Measurements from ENCODE around the gene SSU72.

The SSU72 gene

GRCh38 chr1:1610796-1611195 lies 36.1 kb upstream of the SSU72 start:
- no peak for DNase-seq (ENCODE audit: low read depth in 2 of 2)

GRCh38 chr1:1609822-1610485 lies 35.3 kb upstream of the SSU72 start:
- DNase-seq (ENCODE audit: low read depth in 2 of 2): no peak

GRCh38 chr1:1606232-1606631 lies 31.6 kb upstream of the SSU72 start:
- DNase-seq (ENCODE audit: low read depth in 2 of 2): no peak

DNA sequence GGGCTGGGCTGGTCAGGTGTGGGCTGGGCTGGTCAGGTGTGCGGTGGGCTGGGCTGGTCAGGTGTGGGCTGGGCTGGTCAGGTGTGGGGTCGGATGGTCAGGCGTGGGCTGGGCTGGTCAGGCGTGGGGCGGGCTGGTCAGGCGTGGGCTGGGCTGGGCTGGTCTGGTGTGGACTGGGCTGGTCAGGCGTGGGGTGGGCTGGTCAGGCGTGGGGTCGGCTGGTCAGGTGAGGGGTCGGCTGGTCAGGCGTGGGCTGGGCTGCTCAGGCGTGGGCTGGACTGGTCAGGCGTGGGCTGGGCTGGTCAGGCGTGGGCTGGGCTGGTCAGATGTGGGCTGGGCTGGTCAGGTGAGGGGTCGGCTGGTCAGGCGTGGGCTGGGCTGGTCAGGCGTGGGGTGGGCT lies 31.1 kb upstream of the SSU72 start:
- no peak for DNase-seq (ENCODE audit: low read depth in 2 of 2)

- DNase-seq (ENCODE audit: low read depth in 2 of 2): no peak
Observed at GRCh38 chr1:1605034-1605591, 30.4 kb upstream of the SSU72 start.

DNA sequence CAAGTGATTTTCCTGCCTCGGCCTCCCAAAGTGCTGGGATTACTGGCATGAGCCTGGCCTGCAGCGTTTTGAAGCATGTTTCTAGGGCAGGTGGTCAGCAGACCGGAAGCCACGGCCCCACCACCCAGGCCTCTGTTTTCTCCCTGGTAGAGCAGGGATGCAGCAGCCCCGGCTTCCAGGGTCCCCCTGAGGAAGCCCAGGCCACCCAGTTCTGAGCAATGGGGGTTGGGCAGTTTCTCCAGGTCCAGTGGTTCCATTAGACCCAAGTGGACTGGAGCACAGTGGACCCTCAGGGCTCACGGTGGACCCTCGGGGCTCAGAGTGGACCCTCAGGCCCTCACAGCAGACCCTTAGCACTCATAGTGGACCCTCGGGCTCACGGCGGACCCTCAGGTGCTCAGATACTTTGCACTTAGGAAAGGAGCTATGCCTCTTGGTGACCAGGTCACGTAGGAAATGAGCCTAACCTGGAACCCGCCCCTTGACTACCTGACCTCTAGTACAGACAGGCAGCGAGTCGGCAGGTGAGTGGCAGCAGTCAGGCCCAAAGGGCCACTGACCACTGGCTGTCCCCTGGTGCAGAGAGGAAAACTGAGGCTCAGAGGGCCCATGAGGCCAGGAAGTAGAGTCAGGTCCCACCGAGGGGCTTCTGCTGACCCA lies 29.8 kb upstream of the SSU72 start:
- no peak for DNase-seq (ENCODE audit: low read depth in 2 of 2)

DNA sequence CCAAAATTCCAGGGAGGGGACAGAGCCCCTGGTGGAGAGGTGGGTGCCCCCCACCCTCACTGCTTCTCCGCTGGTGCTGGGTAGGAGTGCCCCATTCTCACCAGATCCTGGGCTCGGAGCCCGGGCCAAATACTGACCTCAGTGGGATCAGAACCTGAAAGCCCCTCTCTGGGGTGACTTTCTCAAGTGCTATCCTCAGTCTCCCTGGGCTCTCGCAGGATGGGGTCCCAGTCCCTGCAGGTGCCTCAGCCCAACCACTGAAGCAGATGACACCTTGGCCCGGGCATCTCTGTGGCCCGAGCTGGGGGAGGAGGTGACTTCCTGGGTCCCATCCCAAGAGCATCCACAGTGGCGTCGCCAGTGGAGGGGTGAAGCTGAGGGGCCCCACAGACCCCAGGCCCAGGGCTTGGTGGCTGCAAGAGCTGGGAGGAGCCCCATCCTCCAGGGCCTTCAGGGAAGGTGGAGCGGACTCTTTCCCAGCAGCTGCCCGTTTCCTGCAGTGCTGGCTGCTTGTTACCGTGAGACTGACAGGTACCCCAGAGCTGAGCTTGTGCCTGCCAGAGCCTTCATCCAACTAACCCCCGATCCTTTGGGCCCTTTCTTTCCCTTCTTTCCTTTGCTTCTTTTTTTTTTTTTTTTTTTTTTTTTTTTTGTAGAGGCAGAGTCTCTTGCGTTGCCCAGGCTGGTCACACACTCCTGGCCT lies 29.2 kb upstream of the SSU72 start:
- DNase-seq (ENCODE audit: low read depth in 2 of 2): no peak

DNA sequence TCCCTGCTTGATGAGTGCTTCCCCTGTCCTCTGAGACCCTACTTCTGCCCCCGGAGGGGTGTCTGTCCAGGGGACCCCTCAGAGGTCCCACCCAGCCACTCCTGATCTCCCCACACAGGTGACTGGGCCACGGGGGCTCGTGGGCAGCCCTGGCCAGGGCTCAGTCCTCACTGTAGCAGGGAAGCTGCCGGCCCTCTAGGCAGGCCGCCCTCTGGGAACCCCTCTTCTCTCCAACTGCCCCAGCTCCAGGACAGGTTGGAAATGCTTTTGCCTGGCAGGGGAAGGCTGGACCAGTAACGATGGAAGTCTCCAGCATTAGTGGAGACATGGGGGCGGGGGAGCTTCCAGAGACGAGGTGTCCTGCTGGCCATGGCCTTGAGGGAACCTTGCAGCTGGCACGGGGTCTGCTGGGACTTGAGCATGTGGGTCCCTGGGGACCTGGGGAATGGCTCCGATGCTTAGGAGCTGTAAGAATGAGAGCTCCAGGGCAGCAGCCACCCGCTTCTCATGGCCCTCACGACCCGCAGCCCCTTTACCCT lies 28.4 kb upstream of the SSU72 start:
- DNase-seq (ENCODE audit: low read depth in 2 of 2): no peak

- DNase-seq (ENCODE audit: low read depth in 2 of 2): no peak
Observed at GRCh38 chr1:1602304-1602967, 27.8 kb upstream of the SSU72 start.

DNA sequence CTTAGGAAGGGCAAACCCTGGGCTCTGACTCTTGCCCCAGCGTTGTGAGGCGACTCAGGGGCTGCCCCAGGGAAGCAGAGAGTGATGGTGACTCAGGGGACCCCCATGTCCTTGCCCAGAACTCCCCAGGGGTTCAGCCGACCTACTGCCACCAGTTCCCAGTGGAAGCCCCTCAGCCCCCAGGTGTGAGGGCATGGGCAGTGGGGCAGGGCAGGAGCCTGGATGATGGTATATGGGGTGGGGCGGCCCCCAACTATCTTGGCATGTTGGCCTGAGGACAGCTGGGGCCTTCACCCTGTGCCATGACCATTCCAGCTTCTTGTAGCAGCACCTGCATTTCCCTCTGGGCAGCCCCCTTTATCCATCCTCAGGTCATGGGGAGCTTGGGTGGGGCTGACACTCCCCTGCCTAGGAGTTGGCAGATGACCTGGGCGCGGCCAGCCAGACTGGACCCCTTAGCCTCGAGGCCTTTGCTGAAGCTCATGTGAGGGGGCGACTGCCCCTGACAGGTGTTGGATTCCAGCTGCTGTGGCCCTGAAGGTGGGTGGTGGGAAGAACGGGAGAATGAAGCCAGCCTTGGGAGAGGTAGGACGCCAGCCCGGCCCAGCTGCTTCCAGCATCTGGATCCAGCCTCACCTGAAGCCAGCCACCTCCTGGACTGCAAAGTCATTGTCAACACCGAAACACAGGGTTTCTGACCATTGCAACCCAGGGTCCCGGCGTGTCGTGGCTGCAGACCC lies 27.1 kb upstream of the SSU72 start:
- no peak for DNase-seq (ENCODE audit: low read depth in 2 of 2)

DNA sequence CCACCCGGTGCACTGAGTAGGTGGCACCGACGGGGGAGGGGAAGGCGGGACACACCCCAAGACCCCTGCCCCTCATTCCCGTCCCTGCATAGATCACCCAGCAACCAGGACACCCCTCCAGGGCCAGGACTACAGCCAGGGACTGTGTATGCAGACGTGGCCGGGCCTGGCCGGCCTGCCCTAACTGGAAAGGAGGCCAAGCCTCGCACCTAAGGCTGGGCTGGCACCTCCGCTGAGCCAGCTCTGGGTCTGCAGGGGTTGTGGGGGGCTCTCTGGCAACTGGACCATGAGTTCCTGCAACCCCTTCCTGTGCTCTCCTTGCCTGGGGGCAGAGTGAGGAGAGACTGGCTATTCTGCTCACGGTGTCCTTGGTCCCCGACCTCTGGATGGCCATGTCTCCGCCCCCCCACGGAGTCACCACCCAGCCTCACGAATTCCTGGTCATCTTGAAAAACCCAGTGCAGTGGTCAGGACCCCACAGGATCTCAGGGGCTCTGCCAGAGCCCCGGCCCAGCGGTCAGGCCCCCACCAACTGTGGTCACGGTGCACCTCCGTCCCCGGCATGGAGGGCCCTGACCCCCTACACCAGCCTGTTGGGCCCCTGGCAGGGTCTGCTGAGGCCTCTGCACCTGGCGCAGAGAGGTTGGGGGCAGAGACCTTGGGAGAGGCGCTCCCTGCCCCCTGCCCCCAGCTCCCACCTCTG lies 26.3 kb upstream of the SSU72 start:
- no peak for DNase-seq (ENCODE audit: low read depth in 2 of 2)

DNA sequence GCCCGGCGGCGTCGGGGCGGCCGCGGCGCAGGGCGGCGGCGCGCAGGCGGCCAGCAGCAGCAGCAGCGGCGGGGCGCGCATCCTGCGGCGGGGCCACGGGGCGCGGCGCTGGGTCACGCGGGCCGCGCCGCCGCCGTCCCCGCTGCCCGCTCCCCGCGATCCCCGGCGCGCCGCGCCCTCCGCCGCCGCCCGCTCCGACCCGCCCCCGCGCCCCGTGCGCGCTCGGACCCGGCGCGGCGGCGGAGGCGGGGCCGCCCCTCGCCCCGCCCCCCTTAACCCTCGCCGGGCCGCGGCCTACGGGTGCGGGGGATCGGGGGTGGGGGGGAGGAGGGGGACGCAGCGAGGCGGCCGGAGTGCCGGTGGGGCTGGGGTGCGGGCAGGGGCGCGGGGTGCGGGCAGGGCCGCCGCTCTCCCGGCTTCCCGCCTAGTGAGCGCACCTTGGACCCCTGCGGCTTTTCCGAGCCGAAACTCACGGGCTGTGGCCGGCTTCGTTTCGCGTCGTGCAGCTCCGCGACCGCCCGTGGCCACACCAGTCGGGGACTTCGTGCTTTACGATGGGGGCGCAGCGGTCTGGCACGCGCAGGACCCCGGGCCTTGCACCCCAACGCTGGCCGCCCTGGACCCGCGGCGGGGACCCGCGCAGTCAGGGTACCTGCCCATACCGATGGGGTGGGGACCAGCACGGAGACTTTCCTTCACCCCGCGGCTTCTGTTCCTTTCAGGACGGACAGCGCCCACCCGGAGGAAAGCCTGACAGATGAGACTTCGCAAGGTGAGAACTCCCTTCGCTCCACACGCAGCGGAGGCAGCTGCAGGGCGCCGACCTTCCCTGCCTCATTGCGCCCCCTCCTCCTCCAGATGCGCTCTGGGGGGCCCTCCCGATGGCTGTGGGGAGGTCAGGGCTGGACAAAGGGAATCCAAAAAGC lies 25.5 kb upstream of the SSU72 start, which contains the start of gene FNDC10:
TSS of gene FNDC10 (minus strand) at position 201 of the 926 bp plus-strand sequence. CDS start at position 81, 120 bp downstream.
- no peak for DNase-seq (ENCODE audit: low read depth in 2 of 2)

DNA sequence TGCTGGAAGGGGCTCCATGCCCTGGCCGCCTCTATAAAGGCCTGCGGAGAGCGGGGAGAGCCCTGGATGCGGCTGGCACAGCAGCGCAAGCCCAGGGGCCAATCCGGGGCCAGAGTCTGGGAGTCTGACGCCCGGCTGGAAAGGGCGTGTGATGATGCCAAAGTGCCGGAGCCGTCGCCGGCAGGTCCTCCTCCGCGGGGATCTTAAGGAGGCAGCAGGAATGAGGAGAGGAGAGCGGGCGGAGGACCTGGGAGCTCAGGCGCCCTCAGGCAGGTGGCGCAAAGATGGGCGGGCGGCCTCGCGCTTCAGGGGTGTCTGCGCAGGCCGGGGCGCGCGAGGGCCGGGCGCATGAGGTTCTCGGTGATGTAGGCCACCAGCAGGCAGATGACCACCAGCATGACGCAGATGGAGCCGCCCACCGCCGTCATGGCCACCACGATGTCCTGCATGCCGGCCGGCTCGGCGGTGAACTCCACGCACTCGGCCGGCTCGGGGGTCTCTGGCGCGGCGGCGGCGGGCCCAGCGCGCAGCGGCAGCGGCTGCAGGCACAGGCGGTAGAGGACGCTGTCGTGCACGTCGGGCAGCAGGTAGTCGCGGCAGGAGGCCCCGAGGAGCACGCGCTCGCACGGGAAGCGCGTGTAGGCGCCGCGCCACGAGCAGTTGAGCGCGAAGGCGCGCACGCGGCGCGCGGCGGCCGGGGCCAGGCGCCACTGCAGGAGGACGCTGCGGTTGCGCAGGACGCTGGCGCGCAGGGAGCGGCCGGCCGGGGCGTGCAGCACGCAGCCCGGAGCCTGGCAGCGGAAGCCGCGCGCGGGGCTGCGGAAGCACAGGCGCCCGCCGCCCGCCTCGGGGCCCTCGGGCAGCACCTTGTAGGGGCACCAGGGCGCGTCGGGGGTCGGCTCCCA lies 24.6 kb upstream of the SSU72 start:
- no peak for DNase-seq (ENCODE audit: low read depth in 2 of 2)

GRCh38 chr1:1598720-1599029 lies 24.0 kb upstream of the SSU72 start:
- DNase-seq (ENCODE audit: low read depth in 2 of 2): no peak

DNA sequence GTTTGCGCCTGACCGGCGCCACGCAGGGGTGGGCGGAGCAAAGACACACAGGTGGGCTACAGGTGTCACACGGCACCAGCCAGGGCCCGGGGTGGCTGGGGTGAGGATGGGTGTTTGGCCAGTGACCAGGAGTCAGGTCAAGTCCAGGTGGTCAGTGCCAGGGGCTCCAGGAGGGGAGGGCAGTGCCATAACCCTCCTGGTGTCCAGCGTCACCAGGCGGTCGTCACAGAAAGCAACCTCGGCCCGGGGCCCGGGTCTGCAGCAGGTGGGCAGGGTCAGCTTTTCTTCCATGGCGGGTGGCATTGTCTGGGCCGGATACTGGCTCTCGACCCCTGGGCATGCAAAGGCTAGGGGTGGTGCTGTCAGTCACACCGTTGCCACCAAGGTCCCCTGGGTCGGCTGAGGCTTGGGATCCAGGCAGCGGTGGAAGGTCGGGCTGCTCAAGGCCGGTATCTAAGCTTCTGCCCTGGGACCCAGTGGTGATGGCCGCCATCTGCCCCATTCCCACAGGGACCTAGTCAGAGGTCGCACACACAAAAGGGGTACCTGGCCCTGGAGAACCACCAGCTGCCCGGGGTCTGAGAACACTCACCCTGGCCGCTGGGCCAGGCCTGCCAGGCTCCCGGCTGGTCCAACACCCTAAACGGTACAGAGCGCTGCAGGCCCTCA lies 23.5 kb upstream of the SSU72 start:
- no peak for DNase-seq (ENCODE audit: low read depth in 2 of 2)

DNA sequence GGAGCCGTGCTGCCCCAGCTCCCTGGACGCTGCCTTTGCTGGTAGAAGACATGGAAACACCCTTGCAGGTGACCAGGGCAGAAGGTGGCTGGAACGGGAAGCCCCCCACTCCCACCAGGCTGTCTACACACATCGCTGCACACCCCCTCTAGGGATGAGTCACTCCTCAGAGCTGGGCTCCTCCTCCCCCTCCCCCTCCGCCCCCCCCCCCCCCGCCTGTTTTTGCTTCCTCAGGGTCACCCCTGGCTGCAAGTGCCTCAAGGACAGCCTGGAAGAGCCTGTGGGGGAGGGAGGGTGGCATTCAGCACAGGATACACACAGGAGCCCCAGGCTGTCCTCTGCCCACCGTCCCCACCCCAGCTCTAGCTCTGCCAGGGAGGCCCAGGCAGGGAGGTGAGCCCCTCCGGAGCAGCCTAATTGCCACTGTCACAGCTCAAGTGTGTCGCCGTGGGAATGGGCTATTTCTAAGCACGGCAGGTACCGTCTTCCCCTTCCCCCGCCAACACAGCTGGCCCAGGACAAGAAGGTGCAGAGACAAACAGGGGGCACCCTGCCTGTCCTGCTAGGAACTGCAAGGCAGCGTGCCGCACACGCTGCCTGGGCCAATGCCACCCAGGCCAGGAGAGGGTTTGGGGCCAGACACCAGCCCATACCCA lies 22.7 kb upstream of the SSU72 start:
- no peak for DNase-seq (ENCODE audit: low read depth in 2 of 2)

GRCh38 chr1:1596493-1597274 lies 22.0 kb upstream of the SSU72 start:
- no peak for DNase-seq (ENCODE audit: low read depth in 2 of 2)
